PFSK-1 (cell line): ENCODE data around the gene ARHGAP27.

ENCODE experiments used
- FOXP2 ChIP-seq: optimal IDR thresholded peaks from 2 replicates; pipeline ENCODE3; 2011; ENCODE audit warnings: borderline replicate concordance, control low read depth, inconsistent platforms; ENCODE audit not compliant: insufficient read depth; ENCODE audit errors: extremely low read length, extremely low read depth
- POLR2AphosphoS5 ChIP-seq: IDR thresholded peaks from 2 replicates; pipeline ENCODE4 v1.6.1; 2012; ENCODE audit warnings: low read depth, mild to moderate bottlenecking, control low read depth, low read length, moderate library complexity
- REST ChIP-seq, 2 experiments: IDR thresholded peaks; 2 replicates each; pipeline versions ENCODE4 v1.6.1 to v1.8.0; 2011 to 2012; ENCODE audit warnings: low read depth in 2 of 2, low read length in 2 of 2, control low read depth in 1 of 2, inconsistent platforms in 1 of 2, mild to moderate bottlenecking in 1 of 2, moderate library complexity in 1 of 2; ENCODE audit not compliant: insufficient read depth in 1 of 2
- SIN3A ChIP-seq: IDR thresholded peaks from 2 replicates; pipeline ENCODE4 v1.6.1; 2012; ENCODE audit warnings: mild to moderate bottlenecking, low read length, moderate library complexity, borderline replicate concordance; ENCODE audit not compliant: insufficient read depth
- TAF1 ChIP-seq: IDR thresholded peaks from 2 replicates; pipeline ENCODE4 v1.6.1; 2012; ENCODE audit warnings: low read length, control low read depth, borderline replicate concordance; ENCODE audit not compliant: insufficient read depth

ARHGAP27 gene

DNA sequence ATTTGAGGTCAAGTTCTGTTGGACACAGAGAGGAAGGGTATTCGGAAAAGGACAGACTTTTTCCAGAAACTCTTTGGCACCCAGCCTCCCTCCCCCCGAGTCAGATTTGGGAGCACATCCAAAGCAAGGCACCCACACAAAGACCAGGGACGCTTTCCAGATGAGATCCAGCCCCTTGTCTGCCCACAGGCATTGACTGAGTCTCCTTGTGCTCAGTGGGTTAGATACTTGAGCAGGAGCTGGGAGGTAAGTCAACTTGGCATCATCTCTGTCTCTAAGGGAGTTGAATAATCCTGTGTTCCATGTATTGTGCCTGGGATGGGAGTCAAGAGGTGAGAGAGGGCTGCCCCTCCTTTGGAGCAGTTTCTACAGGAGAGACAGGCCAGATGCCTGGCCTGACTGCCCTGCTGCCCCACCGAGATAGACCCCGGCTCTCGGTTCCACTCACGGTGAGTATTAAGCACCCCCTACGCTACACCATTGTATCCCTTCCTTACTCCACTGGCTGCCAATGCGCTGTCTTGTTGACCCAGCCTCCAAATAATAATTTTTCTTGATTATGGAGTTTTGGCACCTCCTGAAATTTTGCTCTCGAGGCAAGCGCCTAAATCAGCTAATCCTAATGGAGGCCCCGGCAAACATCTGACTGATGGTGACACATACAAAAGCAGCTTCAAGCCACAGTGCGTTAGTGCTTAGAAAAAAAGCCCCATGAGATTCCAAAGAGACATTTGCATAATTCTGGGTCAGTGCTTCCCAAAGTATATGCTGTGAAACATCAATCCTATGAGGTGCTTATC lies 86.3 kb downstream of the ARHGAP27 start:
- TF ChIP-seq FOXP2 = no peak
- no peak for TF ChIP-seq TAF1
- no peak for TF ChIP-seq SIN3A
- TF ChIP-seq POLR2AphosphoS5 = no peak
- TF ChIP-seq REST (IDR thresholded peaks at IDR 0.05; ENCODE audit: insufficient read depth in 1 of 2, low read depth in 2 of 2, low read length in 2 of 2) = no peak

DNA sequence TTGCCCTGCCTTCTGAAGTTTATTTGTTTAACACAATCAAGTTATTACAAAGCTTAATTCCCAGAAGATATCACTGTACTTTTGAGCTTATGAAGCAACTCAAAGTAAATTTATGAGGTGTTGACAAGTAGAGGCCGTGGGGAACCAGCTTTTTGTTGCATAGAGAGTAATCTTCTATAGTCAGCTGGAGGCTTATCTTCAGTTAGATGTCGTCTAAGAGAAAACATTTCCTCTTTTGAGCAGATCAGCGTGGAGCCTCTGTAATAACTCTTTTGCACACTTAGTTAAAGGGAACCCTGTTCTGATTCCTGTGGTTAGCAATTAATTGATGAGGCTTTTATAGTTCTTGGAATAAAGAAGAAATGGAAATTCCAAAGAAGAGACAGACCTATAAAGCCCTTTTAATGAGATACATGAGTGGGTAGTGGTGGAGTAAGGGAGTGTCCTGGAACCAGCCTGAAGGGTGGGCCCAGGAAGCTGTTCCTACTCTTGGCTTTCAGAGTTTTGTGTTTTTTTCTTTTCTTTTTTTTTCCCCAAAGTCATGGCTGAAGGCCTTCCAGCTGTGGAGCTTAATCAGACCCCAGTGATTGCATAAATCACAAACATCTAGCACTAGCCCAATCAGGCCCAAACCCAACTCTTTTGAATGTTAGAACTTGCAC lies 87.0 kb downstream of the ARHGAP27 start:
- TF ChIP-seq REST (IDR thresholded peaks at IDR 0.05; ENCODE audit: insufficient read depth in 1 of 2, low read depth in 2 of 2, low read length in 2 of 2) (no peak), POLR2AphosphoS5 (no peak), SIN3A (0 out of 2 replicates have a peak, but pooled peaks have one; percentile 47), FOXP2 (no peak)

DNA sequence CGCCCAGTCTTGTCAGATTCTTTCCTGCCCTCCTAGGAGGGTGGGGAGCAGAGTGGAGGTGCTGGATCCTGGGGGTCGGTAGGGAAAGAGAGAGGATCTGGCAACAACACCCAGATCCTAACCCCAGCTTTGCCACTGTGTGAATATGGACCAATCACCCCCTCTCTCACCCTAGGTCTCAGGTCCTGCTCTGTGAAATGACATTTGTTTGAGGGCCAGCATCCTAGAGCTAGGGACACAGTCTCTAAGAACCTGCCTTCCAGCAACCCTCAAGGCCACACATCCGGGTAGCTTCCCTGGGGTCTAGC lies 87.5 kb downstream of the ARHGAP27 start:
- TF ChIP-seq POLR2AphosphoS5 (no peak), REST (IDR thresholded peaks at IDR 0.05; ENCODE audit: insufficient read depth in 1 of 2, low read depth in 2 of 2, low read length in 2 of 2) (0 out of 4 replicates have a peak, but pooled peaks of 1 of the 2 experiments have one; percentile 21)
